H54 (cell line): ENCODE data around the gene PDZK1IP1.

Experiments
- DNase-seq: peaks from one replicate; pipeline ENCODE4 v3.0.0; 2011; ENCODE audit warnings: low spot score, mixed read lengths; ENCODE audit not compliant: insufficient read length
- FAIRE-seq: peaks from 3 replicates; lab custom pipeline; 2011; peaks lifted over from hg19 to GRCh38; lab: Jason Lieb, UNC
- POLR2A ChIP-seq: IDR thresholded peaks from 2 replicates; pipeline ENCODE4 v1.6.1; 2011; ENCODE audit warnings: low read depth, mild to moderate bottlenecking, low read length

The PDZK1IP1 gene

GRCh38 chr1:47189844-47190508 is at the start of gene PDZK1IP1:
TSS of gene PDZK1IP1 (minus strand) at chr1:47190036. CDS start at chr1:47189932, 104 bp downstream.
- DNase-seq, result no peak
- no peak for TF ChIP-seq POLR2A
- no peak for FAIRE-seq

DNA sequence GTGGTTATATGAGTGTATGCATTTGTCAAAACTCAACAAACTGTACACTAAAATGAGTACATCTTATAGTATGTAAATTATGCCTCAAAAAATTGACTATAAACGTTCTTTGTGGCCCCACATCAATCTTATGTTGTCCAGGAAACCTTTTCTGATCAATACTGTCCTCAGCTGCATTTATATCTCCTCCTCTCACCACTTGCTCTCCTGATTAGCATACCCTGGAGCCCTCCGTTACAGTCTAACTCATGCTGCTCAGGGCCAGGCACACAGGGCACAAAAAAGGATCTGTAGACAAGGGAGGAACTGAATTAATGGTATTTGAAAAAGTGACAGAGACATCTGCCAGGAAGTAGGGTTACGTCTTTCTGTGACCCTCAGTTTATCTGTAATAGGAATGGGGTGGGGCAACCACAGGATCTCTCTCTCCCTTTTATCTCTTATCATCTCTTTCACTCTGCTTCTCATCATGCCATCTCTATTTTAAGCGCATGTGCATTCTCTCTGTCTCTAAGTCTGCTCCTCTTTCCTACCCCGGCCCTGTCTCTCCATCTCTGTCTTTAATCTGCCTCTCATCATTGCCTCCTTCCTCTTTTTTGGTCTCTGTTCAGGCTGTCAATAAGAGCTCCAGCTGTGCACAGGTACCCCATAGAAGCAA is 49.2 kb upstream of the PDZK1IP1 start:
- DNase-seq (no peak), FAIRE-seq (no peak)
- TF ChIP-seq POLR2A, result no peak

DNA sequence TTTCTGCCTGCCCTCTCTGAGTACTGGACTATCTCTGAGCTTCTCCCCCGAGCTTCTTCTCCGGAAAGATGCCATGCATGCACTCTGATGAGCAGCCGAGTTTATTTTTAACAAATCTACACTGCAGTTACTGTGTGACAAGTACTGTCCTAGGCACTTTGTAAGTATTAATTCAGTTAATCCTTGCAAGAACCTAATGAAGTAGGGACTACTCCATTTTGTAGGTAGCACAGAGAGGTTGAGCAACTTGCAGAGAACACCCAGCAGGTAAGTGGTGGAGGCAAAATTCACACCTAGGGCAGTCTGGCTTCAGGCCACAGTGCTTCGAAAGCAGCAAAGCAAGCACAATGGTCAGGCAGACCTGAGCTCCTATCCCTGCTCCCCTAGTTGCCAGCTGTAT is 46.0 kb upstream of the PDZK1IP1 start:
- DNase-seq (no peak), FAIRE-seq (no peak)
- no peak for TF ChIP-seq POLR2A

DNA sequence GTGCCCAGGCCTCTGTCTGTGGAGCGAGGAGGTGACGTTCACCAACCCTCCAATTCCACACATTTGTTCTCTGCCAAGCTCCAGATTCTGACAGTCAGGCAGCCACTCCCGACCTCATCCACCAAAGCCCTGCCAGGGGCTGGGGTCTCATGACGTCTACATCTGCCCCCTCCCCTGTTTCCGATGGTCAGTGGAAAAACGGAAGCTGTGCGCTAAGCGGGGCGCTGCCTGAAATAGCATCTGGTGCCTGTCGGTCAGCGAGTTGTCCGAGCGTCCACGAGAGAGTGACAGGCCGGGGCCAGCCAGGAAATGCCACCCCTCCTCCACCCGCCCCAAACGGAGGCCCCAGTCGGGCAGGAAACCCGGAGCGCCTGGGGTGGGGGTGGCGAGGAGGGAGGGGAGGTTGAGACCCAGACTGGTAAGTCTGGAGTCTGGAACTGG is 45.4 kb upstream of the PDZK1IP1 start:
- FAIRE-seq, result no peak
- TF ChIP-seq POLR2A, result no peak
- DNase-seq, result no peak

GRCh38 chr1:47233186-47233585 is 43.4 kb upstream of the PDZK1IP1 start:
- FAIRE-seq, result no peak
- DNase-seq, result no peak
- TF ChIP-seq POLR2A, result no peak

GRCh38 chr1:47232187-47232874 is 42.5 kb upstream of the PDZK1IP1 start, which contains the start of gene TAL1:
TSS of gene TAL1 (minus strand) at chr1:47232225. CDS start at chr1:47225888, 6,337 bp downstream.
- FAIRE-seq (no peak), DNase-seq (no peak)
- TF ChIP-seq POLR2A, result no peak

DNA sequence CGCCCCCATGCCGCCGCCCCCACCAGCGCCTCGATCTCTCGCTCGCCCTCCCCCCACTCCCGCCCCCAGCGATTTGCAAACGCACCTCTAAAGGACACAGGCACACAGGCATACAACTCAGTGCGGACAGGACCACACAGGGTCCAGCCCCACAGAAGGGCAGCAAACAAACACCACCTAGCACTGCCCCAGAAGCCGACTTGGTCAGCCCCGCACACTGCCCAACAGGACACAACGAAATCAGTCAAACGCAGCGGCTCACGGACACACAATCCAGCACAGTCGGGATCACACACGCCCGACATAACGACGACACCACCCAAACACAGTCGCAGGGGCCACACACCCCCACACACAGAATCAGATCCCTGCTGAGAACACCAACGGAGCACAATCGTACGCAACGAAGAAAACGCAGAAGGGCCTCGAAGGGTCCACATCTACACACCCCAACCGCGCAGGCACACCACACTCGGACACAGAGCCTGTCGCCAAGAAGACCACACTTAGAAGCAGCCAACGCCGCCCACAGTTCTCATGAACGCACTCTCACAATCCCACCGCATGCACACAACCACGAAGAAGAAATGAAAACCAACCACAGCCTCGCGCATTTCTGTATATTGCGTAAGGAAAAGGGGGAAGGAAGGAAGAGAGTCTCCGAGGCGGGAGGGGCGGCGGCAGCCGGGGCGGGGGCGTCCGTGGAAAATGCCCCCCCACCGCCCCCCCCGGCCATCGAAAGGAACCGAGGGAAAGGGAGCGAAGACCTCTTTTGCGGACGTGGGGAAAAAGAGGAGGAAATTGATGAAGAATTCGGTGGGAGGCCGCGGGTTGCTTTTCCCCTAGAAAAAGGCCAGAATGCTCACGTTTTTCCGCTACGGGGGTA is 41.7 kb upstream of the PDZK1IP1 start:
- FAIRE-seq, result no peak
- DNase-seq, result no peak
- TF ChIP-seq POLR2A, result no peak

- no peak for TF ChIP-seq POLR2A
- no peak for DNase-seq
- FAIRE-seq, result no peak
These were observed 41.0 kb upstream of the PDZK1IP1 start for GRCh38 chr1:47230692-47231300.

- FAIRE-seq (no peak), DNase-seq (no peak)
- TF ChIP-seq POLR2A, result no peak
These were observed 40.3 kb upstream of the PDZK1IP1 start for GRCh38 chr1:47229886-47230691.

DNA sequence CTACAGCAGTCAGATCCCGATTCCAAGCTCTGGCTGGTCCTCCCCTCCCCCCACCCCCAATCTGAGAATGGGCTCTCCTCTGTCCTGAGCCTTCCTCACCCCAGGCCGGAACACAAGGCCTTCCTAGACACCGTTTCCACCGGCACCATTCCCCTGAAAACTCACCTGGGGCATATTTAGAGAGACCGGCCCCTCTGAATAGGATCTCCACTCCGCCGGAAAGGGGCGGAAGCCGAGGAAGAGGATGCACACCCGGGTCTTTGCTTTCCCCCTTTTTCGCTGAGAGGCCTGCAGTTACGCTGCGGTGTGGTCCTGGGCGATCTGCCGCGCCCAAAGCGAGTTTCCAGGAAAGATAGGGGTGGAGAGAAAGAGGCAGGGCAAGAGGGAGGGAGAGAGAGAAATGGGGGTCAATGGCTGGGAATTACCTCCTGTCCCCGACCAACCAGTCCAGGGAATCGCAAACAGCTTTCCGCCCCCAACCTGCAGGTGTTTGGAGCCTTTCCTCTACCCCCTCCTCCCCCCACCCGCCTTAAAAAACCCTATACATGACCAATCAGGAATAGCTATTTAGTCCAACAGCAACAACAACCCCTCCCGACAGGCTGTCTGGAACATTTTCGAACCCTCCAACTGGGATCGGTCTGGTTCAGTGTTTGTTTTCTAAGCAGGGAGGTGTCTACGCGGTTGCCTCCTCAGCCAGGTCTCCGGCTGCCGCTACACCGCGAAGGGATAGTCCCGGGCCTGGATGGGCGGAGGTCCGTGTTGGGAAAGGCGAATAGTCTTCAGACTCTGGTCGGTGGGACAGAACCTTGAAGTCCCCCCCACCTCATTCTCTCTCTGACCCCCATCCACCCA is 39.4 kb upstream of the PDZK1IP1 start:
- FAIRE-seq (no peak), DNase-seq (no peak)
- no peak for TF ChIP-seq POLR2A

DNA sequence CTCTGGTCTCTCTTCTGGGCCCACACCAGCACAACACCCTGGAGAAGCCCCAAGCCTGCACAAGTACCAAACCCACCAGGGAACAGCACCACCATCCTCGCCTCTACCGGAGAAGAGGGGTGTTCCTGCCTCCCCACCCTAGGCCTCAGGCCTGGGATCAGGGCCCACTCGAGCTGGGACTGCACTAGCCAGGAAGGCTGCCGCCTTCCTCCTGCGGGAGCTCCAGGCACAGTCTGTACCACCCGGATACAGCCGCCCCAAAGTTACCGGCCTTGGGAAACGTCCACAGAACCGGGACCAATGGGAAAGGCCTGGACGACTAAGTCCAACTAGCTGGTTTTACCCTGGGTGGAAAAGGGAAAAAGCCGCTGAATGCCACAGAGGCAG is 38.8 kb upstream of the PDZK1IP1 start:
- no peak for DNase-seq
- TF ChIP-seq POLR2A, result no peak
- FAIRE-seq, result no peak
